Peyer's patch (tissue), 4 donors: ENCODE data around the gene SUPT4H1. TPM values are rescaled to one million over a fixed set of nuclear protein-coding genes. Genes with fewer than 3 reads are reported as not detected.
A peak's percentile ranks its signal among the peaks of the same experiment; 100 is the strongest.

ENCODE experiments used
- DNase-seq, 3 donors: peaks; one replicate each; pipeline ENCODE4 v3.0.0-alpha.2; 2017 to 2019
- H3K27ac ChIP-seq, 4 donors: fragments of 200-600 bp; sonication (generic); one replicate each; pipeline ENCODE4 v1.5.1; 2016 to 2019
- H3K27me3 ChIP-seq, 2 donors: fragments of 200-600 bp; sonication (generic); one replicate each; pipeline ENCODE4 v1.5.1; 2019
- H3K36me3 ChIP-seq, 3 donors: fragments of 200-600 bp; sonication (generic); one replicate each; pipeline ENCODE4 v1.5.1; 2016 to 2019
- H3K4me1 ChIP-seq, 4 donors: fragments of 200-600 bp; sonication (generic); one replicate each; pipeline ENCODE4 v1.5.1; 2016 to 2019
- H3K4me3 ChIP-seq, 4 donors: fragments of 200-600 bp; sonication (generic); 1 replicate in 3 of 4; 2 replicates in 1 of 4; pipeline ENCODE4 v1.5.1; 2016 to 2019; ENCODE audit warnings: mild to moderate bottlenecking in 1 of 4
- H3K9me3 ChIP-seq, 4 donors: fragments of 200-600 bp; sonication (generic); one replicate each; pipeline ENCODE4 v1.5.1; 2016 to 2019; ENCODE audit warnings: mild to moderate bottlenecking in 1 of 4
- CTCF ChIP-seq, 6 experiments: fragments of 450-650 bp in 4 of 6; fragments of 200-600 bp in 2 of 6; sonication (generic) in 1 of 6; IDR thresholded peaks; one replicate each; pipeline ENCODE4 v1.5.1; 2017 to 2019; ENCODE audit warnings: antibody characterized with exemption in 6 of 6, mild to moderate bottlenecking in 3 of 6, moderate library complexity in 1 of 6
- POLR2A ChIP-seq, 2 donors: fragments of 450-650 bp; IDR thresholded peaks; one replicate each; pipeline ENCODE4 v1.5.1; 2017; ENCODE audit warnings: antibody characterized with exemption in 2 of 2, mild to moderate bottlenecking in 2 of 2, moderate library complexity in 2 of 2
- total RNA-seq, 4 donors: library from RNA; depleted of rRNA; stranded (reverse); fragments of >200 nt; gene quantifications; one replicate each; pipeline ENCODE4 v1.1.0, GENCODE V29; 2016

SUPT4H1 gene
- total RNA-seq, 4 donors from 2014 or later, result 31.9 to 56.1 (median 47.9) TPM

GRCh38 chr17:58357312-58358297 lies 5.6 kb upstream of the SUPT4H1 start:
- no peak for DNase-seq
- peaks cover 0 to 7% (median 3%) of the 10 kb centered on the region in 4 donors for H3K4me1 ChIP-seq
- peaks cover 0 to 27% (median 0%) of the 10 kb centered on the region in 3 donors for H3K36me3 ChIP-seq
- H3K9me3 ChIP-seq, result no peaks in the 10 kb centered on the region
- no peak overlapping the region for H3K27ac ChIP-seq
- H3K4me3 ChIP-seq, result no peak overlapping the region
- TF ChIP-seq POLR2A (IDR thresholded peaks at IDR 0.05) (no peak), CTCF (IDR thresholded peaks at IDR 0.05) (no peak)
- H3K27me3 ChIP-seq, result no peaks in the 10 kb centered on the region

- H3K4me3 ChIP-seq, result no peak overlapping the region
- no peaks in the 10 kb centered on the region for H3K27me3 ChIP-seq
These were observed 4.2 kb upstream of the SUPT4H1 start for GRCh38 chr17:58356231-58356630.

GRCh38 chr17:58354541-58355216 lies 2.7 kb upstream of the SUPT4H1 start:
- H3K36me3 ChIP-seq, result peaks cover 0 to 34% (median 0%) of the 10 kb centered on the region in 3 donors
- no peaks in the 10 kb centered on the region for H3K27me3 ChIP-seq
- H3K4me3 ChIP-seq, result no peak overlapping the region
- H3K9me3 ChIP-seq, result no peaks in the 10 kb centered on the region
- DNase-seq, result no peak
- peaks cover 0 to 13% (median 5%) of the 10 kb centered on the region in 4 donors for H3K4me1 ChIP-seq
- TF ChIP-seq POLR2A (IDR thresholded peaks at IDR 0.05), result no peak
- H3K27ac ChIP-seq, result no peak overlapping the region

More at GRCh38 chr17:58356231-58356630, 4.2 kb upstream of the SUPT4H1 start:
- no peak for TF ChIP-seq POLR2A (IDR thresholded peaks at IDR 0.05)
- no peak for TF ChIP-seq CTCF (IDR thresholded peaks at IDR 0.05)
- H3K27ac ChIP-seq, result no peak overlapping the region
- H3K36me3 ChIP-seq, result peaks cover 0 to 22% (median 0%) of the 10 kb centered on the region in 3 donors
- no peaks in the 10 kb centered on the region for H3K9me3 ChIP-seq
- no peak for DNase-seq
- H3K4me1 ChIP-seq, result peaks cover 0 to 8% (median 4%) of the 10 kb centered on the region in 4 donors

- TF ChIP-seq POLR2A (IDR thresholded peaks at IDR 0.05) (no peak), CTCF (IDR thresholded peaks at IDR 0.05) (no peak)
- H3K9me3 ChIP-seq, result no peaks in the 10 kb centered on the region
- peak overlapping the region; percentile 85 to 96 (median 88) for H3K27ac ChIP-seq
- peaks cover 0 to 40% (median 0%) of the 10 kb centered on the region in 3 donors for H3K36me3 ChIP-seq
- peak overlapping the region in 1 of 4 donors; percentile 67 for H3K4me3 ChIP-seq
- H3K27me3 ChIP-seq, result no peaks in the 10 kb centered on the region
- peaks cover 0 to 13% (median 5%) of the 10 kb centered on the region in 4 donors for H3K4me1 ChIP-seq
- DNase-seq, result no peak
These were observed 1.4 kb upstream of the SUPT4H1 start for GRCh38 chr17:58353389-58353825.

GRCh38 chr17:58352596-58353388 lies 791 bp upstream of the SUPT4H1 start:
- Histone ChIP-seq H3K4me1 (peaks cover 0 to 13% (median 5%) of the 10 kb centered on the region in 4 donors), H3K27ac (peak overlapping the region; percentile 85 to 96 (median 88)), H3K27me3 (no peaks in the 10 kb centered on the region), H3K4me3 (peak overlapping the region; percentile 64 to 80 (median 72)), H3K36me3 (peaks cover 0 to 40% (median 0%) of the 10 kb centered on the region in 3 donors), H3K9me3 (no peaks in the 10 kb centered on the region)
- TF ChIP-seq POLR2A (IDR thresholded peaks at IDR 0.05) (no peak), CTCF (IDR thresholded peaks at IDR 0.05) (no peak)
- DNase-seq, result peak; percentile 50 to 66 (median 60)
